HAP-1 (cell line): Measurements from ENCODE around the gene HPCAL4.

Experiments
- DNase-seq, 2 experiments: peaks; one replicate each; pipeline ENCODE4 v3.0.0-alpha.2; 2016 to 2020; ENCODE audit warnings: low spot score in 2 of 2
- H3K27me3 ChIP-seq: fragments of 250-450 bp; sonication (Bioruptor Pico); 2 replicates; pipeline ENCODE4 v1.5.1; 2020; ENCODE audit warnings: low read depth, mild to moderate bottlenecking, moderate library complexity
- H3K36me3 ChIP-seq: fragments of 250-450 bp; sonication (Bioruptor Pico); replicated peaks from 2 replicates; pipeline ENCODE4 v1.5.1; 2020; ENCODE audit warnings: mild to moderate bottlenecking
- H3K4me1 ChIP-seq: fragments of 250-450 bp; sonication (Bioruptor Pico); 2 replicates; pipeline ENCODE4 v1.5.1; 2020; ENCODE audit warnings: mild to moderate bottlenecking
- H3K4me3 ChIP-seq: fragments of 250-450 bp; sonication (Bioruptor Pico); 2 replicates; pipeline ENCODE4 v1.5.1; 2020; ENCODE audit warnings: mild to moderate bottlenecking, moderate library complexity
- H3K9me3 ChIP-seq: fragments of 250-450 bp; sonication (Bioruptor Pico); 2 replicates; pipeline ENCODE4 v1.5.1; 2020; ENCODE audit warnings: mild to moderate bottlenecking, moderate library complexity
- in situ Hi-C: fragments of 300-500 bp; cut with MboI; formaldehyde crosslinking; loops from 3 replicates; pipeline ENCODE4 v1.14.3; 2020; ENCODE audit warnings: low sequenced_read_pairs, inconsistent platforms, mixed read lengths

HPCAL4 gene

GRCh38 chr1:39646232-39647081 lies 44.8 kb downstream of the HPCAL4 start:
- Histone ChIP-seq H3K4me1 (0 out of 2 replicates have a peak, but pooled peaks cover under 1% of the 10 kb centered on the region), H3K36me3 (no peaks in the 10 kb centered on the region), H3K4me3 (no peak overlapping the region), H3K9me3 (no peaks in the 10 kb centered on the region), H3K27me3 (no peaks in the 10 kb centered on the region)
- peak in 1 of 2 experiments; percentile 47 for DNase-seq
- in situ Hi-C loops: no loop called here

DNA sequence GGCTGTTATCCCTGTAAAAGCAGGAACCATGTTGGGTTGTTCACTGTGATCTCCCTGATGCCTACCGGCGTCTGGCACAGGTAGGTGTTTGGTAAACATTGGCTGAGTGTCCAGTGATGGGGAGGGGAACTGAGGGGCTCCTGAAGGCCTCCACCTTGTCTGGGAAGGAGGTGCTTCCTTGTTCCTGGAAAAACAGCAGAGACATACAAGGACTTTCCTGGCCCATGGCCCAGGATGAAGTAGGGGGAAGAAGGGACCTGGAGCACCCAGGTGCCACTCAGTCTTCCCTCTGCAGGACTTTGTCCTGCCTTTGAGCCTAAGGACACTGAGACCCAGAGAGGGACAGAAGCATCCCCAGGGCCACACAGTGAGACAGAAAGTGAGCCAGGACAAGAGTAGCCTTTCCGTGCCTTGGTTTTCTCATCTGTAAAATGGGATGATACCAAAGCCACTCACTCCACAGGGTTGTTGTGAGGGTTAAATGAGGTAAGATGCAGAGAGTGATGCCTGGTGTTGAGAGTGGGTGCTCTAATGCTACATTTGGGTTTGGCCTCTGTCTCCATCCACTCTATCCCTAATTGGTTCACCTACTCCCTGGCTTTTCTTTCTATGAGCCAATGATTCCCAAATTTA lies 45.7 kb downstream of the HPCAL4 start:
- no peaks in the 10 kb centered on the region for H3K36me3 ChIP-seq
- H3K27me3 ChIP-seq: no peaks in the 10 kb centered on the region
- in situ Hi-C loops: no loop called here
- DNase-seq: no peak
- H3K4me1 ChIP-seq: 0 out of 2 replicates have a peak, but pooled peaks cover 3% of the 10 kb centered on the region
- no peak overlapping the region for H3K4me3 ChIP-seq
- no peaks in the 10 kb centered on the region for H3K9me3 ChIP-seq

DNA sequence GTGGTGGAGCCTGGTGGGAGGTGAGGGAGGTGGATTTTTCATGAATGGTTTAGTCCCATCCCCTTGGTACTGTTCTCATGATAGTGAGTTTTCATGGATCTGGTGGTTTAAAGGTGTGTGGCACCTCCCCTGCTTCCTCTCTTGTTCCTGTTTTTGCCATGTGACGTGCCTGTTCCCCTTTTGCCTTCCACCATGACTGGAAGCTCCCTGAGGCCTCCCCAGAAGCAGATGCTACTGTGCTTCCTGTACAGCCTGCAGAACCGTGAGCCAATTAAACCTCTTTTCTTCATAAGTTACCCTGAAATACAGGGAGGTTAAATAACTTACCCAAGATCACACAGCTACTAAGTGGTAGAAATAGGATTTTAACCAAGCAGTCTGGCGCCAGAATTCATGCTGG lies 47.5 kb downstream of the HPCAL4 start:
- Histone ChIP-seq H3K4me1 (0 out of 2 replicates have a peak, but pooled peaks cover 3% of the 10 kb centered on the region), H3K4me3 (no peak overlapping the region), H3K36me3 (no peaks in the 10 kb centered on the region), H3K9me3 (no peaks in the 10 kb centered on the region), H3K27me3 (no peaks in the 10 kb centered on the region)
- in situ Hi-C loops: no loop called here
- DNase-seq: no peak

GRCh38 chr1:39642796-39643195 lies 48.4 kb downstream of the HPCAL4 start:
- 0 out of 2 replicates have a peak, but pooled peaks cover 3% of the 10 kb centered on the region for H3K4me1 ChIP-seq
- H3K36me3 ChIP-seq: no peaks in the 10 kb centered on the region
- H3K4me3 ChIP-seq: no peak overlapping the region
- H3K27me3 ChIP-seq: no peaks in the 10 kb centered on the region
- no peak for DNase-seq
- in situ Hi-C loops: no loop called here
- H3K9me3 ChIP-seq: no peaks in the 10 kb centered on the region

GRCh38 chr1:39640861-39641260 lies 50.4 kb downstream of the HPCAL4 start:
- DNase-seq: no peak
- in situ Hi-C loops: no loop called here
- Histone ChIP-seq H3K36me3 (no peaks in the 10 kb centered on the region), H3K4me1 (0 out of 2 replicates have a peak, but pooled peaks cover 3% of the 10 kb centered on the region), H3K27me3 (no peaks in the 10 kb centered on the region), H3K4me3 (no peak overlapping the region), H3K9me3 (no peaks in the 10 kb centered on the region)

GRCh38 chr1:39639305-39640130 lies 51.7 kb downstream of the HPCAL4 start, which contains the start of gene HEYL:
Gene HEYL, minus strand, starts transcription at chr1:39639643. Its CDS starts 18 bp downstream, at chr1:39639625.
- no peaks in the 10 kb centered on the region for H3K27me3 ChIP-seq
- peak; percentile 47 to 90 for DNase-seq
- H3K9me3 ChIP-seq: no peaks in the 10 kb centered on the region
- H3K36me3 ChIP-seq: no peaks in the 10 kb centered on the region
- peak within 1 kb of the TSS; percentile 42 for H3K4me3 ChIP-seq
- H3K4me1 ChIP-seq: 0 out of 2 replicates have a peak, but pooled peaks cover 3% of the 10 kb centered on the region
- in situ Hi-C loops: no loop called here

- H3K4me1 ChIP-seq: 0 out of 2 replicates have a peak, but pooled peaks cover 3% of the 10 kb centered on the region
- DNase-seq: no peak
- in situ Hi-C loops: no loop called here
- peak overlapping the region; percentile 42 for H3K4me3 ChIP-seq
- H3K27me3 ChIP-seq: no peaks in the 10 kb centered on the region
- no peaks in the 10 kb centered on the region for H3K9me3 ChIP-seq
- no peaks in the 10 kb centered on the region for H3K36me3 ChIP-seq
These were observed 52.3 kb downstream of the HPCAL4 start for GRCh38 chr1:39638965-39639304.

DNA sequence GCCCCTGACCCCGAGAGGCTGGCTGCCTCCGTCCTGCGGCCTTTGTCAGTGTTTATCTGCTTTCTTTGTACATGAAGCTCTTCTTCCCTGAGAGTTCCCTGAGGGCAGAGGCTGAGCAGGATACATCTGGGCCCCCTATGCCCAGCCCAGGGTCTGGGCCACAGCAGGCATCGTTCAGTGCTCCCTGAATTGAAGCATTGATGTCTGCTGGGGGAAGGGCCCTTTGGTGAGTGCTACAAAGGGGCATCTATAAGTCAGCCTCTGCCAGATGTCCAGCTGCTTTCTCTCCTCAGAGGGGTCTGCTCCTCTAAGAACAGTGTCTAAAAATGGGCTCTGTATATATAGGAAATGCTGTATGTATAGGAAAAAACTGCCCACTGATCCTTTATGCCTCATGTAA lies 53.9 kb downstream of the HPCAL4 start:
- no peak overlapping the region for H3K4me3 ChIP-seq
- in situ Hi-C loops: no loop called here

DNA sequence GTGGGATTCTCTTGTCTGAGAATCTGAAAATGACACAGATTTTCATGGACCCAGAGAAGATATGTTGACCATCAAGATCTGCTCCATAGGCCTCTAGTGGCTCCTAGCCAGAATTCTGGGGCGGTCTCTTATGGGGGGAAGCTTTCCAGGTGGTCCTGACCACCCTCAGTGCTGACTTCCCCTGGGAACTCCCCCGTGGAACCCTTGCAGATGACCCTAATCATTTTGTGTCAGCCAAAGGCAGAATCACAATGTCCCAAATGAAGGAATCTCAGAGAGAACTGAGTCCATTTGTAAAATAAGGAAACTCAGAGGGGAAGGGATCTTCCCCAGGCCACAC lies 55.4 kb downstream of the HPCAL4 start:
- Histone ChIP-seq H3K27me3 (no peaks in the 10 kb centered on the region), H3K4me3 (no peak overlapping the region), H3K36me3 (peaks cover 5% of the 10 kb centered on the region), H3K4me1 (peaks cover 8% of the 10 kb centered on the region), H3K9me3 (no peaks in the 10 kb centered on the region)
- no peak for DNase-seq
- in situ Hi-C loops: no loop called here

More for the DNA sequence above, 53.9 kb downstream of the HPCAL4 start:
- Histone ChIP-seq H3K4me1 (peaks cover 6% of the 10 kb centered on the region), H3K9me3 (no peaks in the 10 kb centered on the region), H3K27me3 (no peaks in the 10 kb centered on the region), H3K36me3 (no peaks in the 10 kb centered on the region)
- no peak for DNase-seq

DNA sequence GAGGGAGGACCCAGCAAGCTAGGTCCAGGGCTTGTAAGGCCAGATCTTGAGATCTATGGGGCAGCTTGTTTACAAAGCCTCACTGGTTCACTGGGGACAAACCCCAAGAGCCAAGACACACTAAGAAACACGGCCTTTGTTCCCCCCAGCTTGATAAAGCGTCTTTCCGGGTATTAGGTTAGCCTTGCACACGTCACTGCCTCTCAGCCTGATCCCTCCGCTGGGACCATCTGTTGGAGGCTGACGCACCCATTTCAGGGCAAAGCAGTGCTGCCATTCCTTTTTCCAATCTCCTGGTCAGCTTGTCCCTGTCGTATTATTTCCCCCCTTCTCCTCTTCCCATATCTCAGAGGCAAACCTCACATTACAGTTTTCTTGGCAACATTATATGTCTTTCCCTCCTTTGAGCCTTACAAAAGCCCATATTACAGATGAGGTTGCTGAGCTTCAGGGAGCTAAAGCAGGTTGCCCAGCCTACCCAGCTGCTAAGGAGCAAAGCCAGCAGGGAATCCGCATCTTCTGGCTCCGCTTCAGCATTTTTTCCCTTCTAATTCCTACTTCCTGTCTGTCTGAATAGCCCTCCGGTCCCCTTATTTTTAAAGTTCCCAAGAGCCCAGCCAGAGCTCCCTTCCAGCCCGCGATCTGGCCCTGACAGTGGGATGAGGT lies 55.9 kb downstream of the HPCAL4 start:
- Histone ChIP-seq H3K27me3 (no peaks in the 10 kb centered on the region), H3K36me3 (peaks cover 5% of the 10 kb centered on the region), H3K4me1 (peaks cover 8% of the 10 kb centered on the region), H3K4me3 (no peak overlapping the region), H3K9me3 (no peaks in the 10 kb centered on the region)
- in situ Hi-C loops: no loop called here
- DNase-seq: no peak

DNA sequence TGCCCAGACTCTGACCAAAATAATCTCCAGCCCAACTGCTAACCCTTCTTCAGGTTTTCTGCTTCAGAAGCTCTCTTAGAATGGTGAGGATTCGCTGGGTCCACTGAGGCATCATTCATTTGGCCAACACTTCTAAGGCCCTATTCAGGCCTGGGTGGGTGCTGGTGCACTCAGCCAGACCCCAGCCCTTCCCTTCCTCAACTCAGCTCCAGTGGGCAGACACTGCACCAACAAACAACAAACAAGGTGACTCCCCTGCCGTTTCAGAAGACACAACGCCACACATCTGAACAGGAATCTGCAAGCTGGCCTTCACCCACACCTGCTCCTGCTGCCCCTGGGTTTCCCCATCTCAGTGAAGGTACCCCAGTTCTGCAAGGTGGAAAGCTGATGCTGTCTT lies 57.8 kb downstream of the HPCAL4 start:
- no peaks in the 10 kb centered on the region for H3K9me3 ChIP-seq
- peaks cover 8% of the 10 kb centered on the region for H3K4me1 ChIP-seq
- H3K4me3 ChIP-seq: no peak overlapping the region

DNA sequence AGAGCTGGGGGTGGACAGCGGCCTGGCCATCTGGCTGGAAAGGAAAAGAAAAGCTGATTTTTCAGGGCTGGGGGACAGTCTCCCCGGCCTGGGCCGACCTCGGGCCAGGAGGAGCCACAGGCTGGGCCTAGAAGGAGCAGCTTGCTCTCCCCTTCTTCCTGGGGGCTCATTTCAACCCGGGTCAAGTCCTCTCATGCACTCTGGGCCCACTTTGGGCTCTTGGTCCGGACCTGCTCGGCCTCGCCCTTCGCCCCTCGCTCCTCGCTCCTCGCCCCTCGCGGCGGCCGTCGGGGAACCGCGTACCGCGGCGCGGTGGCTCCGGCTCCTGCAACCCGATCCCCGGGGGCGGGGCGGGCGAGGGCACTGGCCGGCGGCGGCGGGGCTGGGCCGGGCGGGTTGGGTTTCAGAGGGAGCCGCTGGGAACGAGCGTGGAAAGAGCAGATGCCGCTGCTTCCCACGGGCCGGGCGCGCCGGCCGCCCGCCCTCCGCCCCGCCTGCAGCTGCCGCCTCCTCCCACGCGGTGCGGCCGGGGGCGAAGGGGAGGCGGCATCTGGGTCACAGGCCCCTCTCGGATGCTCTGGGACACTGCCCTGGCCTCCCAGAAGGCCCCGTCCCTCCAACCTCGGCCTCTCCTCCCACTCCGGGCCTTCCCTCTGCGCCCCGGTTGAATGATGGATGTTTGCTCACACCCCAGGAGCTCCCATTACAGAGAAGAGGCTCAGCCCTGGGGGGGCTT lies 58.4 kb downstream of the HPCAL4 start:
- in situ Hi-C loops: no loop called here
- Histone ChIP-seq H3K9me3 (no peaks in the 10 kb centered on the region), H3K36me3 (peaks cover 5% of the 10 kb centered on the region), H3K27me3 (no peaks in the 10 kb centered on the region), H3K4me3 (no peak overlapping the region), H3K4me1 (peaks cover 8% of the 10 kb centered on the region)
- no peak for DNase-seq

More for the DNA sequence above, 57.8 kb downstream of the HPCAL4 start:
- in situ Hi-C loops: no loop called here
- peaks cover 5% of the 10 kb centered on the region for H3K36me3 ChIP-seq
- no peak for DNase-seq
- no peaks in the 10 kb centered on the region for H3K27me3 ChIP-seq

DNA sequence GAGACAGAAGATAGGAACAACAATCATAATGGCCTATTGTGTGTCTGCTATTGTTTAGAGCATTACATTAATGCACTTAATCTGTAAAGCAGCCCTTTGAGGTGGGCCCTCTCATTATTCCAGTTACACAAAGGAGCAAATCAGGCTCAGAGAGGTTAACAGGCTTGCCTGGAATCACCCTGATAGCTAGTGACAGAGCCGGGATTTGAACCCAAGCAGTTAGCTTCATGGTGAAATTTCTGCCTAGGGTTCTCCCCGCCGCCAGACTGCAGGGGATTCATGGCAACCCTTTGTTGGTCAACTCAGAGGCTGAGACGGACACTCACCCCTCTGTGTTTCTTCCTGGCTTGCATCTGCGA lies 58.9 kb downstream of the HPCAL4 start:
- peak; percentile 14 to 17 for DNase-seq

More for the DNA sequence above, 58.9 kb downstream of the HPCAL4 start:
- Histone ChIP-seq H3K4me1 (peaks cover 8% of the 10 kb centered on the region), H3K27me3 (no peaks in the 10 kb centered on the region), H3K36me3 (peaks cover 5% of the 10 kb centered on the region), H3K9me3 (no peaks in the 10 kb centered on the region), H3K4me3 (no peak overlapping the region)
- in situ Hi-C loops: no loop called here
